Measurements from ENCODE around the gene POLR2E.

The POLR2E gene

GRCh38 chr19:1062387-1063029 lies 32.7 kb downstream of the POLR2E start:
- no peak for DNase-seq

- DNase-seq, result no peak
These were observed 33.2 kb downstream of the POLR2E start for GRCh38 chr19:1061987-1062386.

- DNase-seq, result no peak
These were observed 34.5 kb downstream of the POLR2E start for GRCh38 chr19:1060689-1061088.

GRCh38 chr19:1058112-1058511 lies 37.1 kb downstream of the POLR2E start:
- no peak for DNase-seq

- peak; percentile 52 for DNase-seq
These were observed 37.9 kb downstream of the POLR2E start for GRCh38 chr19:1057176-1057855.

GRCh38 chr19:1055886-1056620 lies 39.1 kb downstream of the POLR2E start:
- no peak for DNase-seq

GRCh38 chr19:1055028-1055425 lies 40.1 kb downstream of the POLR2E start:
- no peak for DNase-seq

- no peak for DNase-seq
These were observed 40.8 kb downstream of the POLR2E start for GRCh38 chr19:1054102-1055027.

- DNase-seq, result no peak
These were observed 41.7 kb downstream of the POLR2E start for GRCh38 chr19:1053176-1054101.

GRCh38 chr19:1052349-1052975 lies 42.7 kb downstream of the POLR2E start:
- no peak for DNase-seq

- no peak for DNase-seq
These were observed 43.4 kb downstream of the POLR2E start for GRCh38 chr19:1051791-1052190.

GRCh38 chr19:1050989-1051788 lies 44.0 kb downstream of the POLR2E start:
- no peak for DNase-seq

- DNase-seq, result no peak
These were observed 45.4 kb downstream of the POLR2E start for GRCh38 chr19:1049800-1050199.

- no peak for DNase-seq
These were observed 46.1 kb downstream of the POLR2E start for GRCh38 chr19:1049106-1049505.

- DNase-seq, result no peak
These were observed 47.5 kb downstream of the POLR2E start for GRCh38 chr19:1047696-1048147.

GRCh38 chr19:1046836-1047695 lies 48.1 kb downstream of the POLR2E start:
- no peak for DNase-seq

GRCh38 chr19:1046117-1046626 lies 49.0 kb downstream of the POLR2E start:
- no peak for DNase-seq

- no peak for DNase-seq
These were observed 50.0 kb downstream of the POLR2E start for GRCh38 chr19:1045247-1045603.
